Right renal cortex interstitium (tissue), 3 donors: Measurements from ENCODE around the gene RAD51B. TPM values are rescaled to one million over a fixed set of nuclear protein-coding genes. Genes with fewer than 3 reads are reported as not detected.

Experiments used
- DNase-seq, 3 donors: peaks; one replicate each; pipeline ENCODE4 v3.0.0-alpha.2; 2013; ENCODE audit warnings: low read depth in 3 of 3, low spot score in 2 of 3
- polyA plus RNA-seq, 3 donors: library from polyadenylated mRNA; unstranded; fragments of 120-200 nt; gene quantifications; one replicate each; pipeline ENCODE4 v1.2.1, GENCODE V29; 2013; ENCODE audit not compliant: insufficient read length in 3 of 3

Gene RAD51B
- polyA plus RNA-seq, 3 donors: 11.3 to 11.9 (median 11.6) TPM

DNA sequence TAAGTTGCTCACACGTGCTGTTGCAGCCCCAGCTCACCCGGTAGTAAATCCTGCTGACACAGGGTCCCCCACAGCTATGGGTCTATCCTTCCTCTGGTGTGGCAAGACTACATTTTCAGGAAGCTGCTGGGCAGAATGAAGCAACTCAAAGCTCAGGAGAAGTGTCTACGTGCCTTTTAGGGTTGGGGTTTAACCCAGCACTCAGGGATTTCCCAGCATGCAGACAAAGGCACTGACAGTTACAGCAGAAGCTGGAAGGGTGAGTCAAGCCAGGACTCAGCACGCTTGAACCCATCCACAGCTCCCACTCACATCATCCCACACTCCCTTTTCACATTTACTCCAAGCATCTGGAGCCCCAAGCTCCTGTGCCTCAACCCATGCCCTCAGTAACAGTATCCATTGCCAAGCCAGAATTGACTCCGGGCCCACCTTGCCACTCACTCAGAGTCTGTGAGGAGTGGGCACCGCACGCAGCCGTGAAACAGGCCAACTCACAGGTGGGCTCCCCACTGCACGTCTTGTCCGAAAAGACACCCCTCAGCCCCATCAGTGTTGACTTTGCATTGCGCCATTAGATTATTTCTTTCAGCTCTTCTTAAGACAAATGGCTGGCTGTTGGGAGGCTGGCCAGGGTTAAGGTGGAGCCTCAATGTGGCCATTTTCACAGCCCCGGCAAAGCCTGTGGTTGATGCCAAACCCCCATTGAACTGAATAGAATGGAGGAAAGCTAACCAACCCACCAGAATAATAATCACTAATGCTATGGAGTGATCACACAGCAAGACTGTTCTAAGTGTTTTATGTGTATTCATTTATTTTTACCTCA lies 913.7 kb downstream of the RAD51B start:
- no peak for DNase-seq

GRCh38 chr14:68734231-68734732 lies 914.7 kb downstream of the RAD51B start:
- DNase-seq: no peak

GRCh38 chr14:68735856-68736255 lies 916.3 kb downstream of the RAD51B start:
- DNase-seq: no peak

DNA sequence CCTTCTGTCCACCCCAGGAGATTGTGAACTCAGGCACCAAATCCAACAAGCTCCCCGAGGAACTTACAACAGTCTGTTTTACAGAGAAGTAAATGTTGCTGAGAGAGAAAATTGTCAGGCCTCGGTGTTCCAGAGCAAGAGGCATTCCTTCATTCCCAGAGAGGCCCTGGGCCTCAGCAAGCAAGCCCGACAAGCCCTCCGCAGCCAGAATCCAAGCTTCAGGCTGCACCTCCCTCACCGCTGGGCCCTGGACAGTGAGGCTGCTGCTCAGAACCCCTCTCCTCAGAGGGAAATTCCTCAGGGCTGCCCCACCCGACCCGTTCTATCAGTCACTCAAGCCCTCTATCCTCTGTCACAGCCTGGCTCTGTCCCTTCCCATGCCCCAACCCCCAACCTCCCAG lies 916.9 kb downstream of the RAD51B start:
- DNase-seq: no peak

DNA sequence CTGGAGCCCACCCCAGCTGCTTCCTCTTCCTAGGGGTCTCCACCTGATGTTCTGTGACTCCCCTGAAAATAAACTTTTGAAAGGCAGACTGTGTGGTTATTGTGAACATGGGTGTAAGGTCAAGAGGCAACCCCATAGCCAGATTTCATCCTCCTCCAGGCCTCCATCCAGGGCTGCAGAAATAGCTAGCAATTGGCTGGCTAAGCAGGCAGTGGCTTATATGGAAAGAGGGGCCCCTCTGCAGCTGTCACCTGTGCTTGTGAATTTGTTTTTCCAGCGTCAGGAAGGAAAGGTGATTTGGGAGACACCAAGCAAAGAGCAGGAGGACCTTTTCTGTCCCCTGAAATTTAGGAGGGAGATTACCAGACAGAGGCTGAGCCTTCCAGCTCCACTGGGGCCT lies 917.5 kb downstream of the RAD51B start:
- DNase-seq: no peak

DNA sequence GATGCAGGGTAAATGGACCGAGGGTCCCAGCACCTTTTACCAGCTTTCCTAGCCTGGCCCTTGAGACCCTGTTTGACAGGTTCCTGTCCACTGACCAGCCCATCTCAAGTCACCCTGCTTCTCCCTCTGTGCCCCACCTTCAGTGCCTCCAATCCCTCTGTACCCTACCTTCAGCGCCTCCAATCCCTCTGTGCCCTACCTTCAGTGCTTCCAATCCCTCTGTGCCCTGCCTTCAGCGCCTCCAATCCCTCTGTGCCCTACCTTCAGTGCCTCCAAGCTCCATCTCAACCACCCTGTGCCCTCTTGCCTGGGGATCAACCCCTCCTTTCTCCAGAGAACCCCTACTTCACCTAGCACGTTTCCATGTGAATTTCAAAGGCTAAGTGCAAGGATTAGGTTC lies 919.0 kb downstream of the RAD51B start:
- DNase-seq: no peak

DNA sequence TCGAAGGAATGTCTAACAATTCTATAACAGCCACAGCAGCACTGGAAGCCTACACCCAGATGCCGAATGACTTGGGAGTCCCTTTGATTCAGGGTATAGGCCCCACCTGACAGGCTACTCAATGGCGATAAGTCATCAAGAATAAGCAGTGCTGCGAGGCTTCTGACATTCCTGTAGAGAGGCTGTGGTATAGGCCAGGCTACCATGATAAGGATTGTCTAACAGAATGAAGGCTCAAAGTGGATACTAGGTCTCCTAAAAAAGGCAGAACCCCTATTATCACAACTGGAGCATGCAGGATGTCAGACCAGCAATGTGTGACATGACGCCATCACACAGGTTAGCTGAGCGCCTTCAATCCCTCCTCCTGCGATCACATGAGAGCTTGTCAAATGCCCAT lies 920.1 kb downstream of the RAD51B start:
- DNase-seq: no peak

DNA sequence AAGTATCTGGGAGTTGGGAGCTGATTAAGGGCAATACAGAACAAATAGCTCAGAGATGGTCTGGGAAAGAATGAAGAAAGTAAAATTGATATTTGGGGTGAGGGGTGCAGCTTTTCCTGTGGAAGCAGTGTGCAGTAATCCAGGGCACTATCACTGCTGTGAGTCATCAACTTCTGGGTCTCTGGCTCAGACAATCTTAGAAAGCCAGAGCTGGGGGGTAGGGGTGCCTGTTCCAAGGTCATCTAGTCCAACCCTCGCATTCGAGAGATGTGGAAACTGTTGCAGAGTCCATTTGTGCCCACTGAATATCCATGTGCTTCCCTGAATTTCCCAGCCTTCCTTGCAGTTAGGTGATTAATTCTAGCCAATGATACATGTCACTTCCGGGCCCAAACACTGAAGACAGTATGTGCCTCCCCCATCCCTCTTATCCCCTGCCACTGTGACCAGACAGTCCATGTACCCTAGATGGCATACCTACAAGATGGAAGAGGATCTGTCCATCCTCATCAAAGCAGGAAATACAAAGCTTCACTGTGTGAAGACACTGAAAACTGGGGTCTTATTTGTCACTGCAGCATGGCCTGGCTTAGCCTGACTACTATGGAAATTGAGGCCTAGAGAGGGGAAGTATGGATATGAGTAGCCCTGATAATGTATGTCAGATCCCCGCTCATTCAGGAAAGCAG lies 921.4 kb downstream of the RAD51B start:
- DNase-seq: no peak

- DNase-seq: no peak
These were observed 921.9 kb downstream of the RAD51B start for GRCh38 chr14:68741477-68741791.

GRCh38 chr14:68741839-68742470 lies 922.4 kb downstream of the RAD51B start:
- no peak for DNase-seq

- no peak for DNase-seq
These were observed 925.0 kb downstream of the RAD51B start for GRCh38 chr14:68744613-68745012.

DNA sequence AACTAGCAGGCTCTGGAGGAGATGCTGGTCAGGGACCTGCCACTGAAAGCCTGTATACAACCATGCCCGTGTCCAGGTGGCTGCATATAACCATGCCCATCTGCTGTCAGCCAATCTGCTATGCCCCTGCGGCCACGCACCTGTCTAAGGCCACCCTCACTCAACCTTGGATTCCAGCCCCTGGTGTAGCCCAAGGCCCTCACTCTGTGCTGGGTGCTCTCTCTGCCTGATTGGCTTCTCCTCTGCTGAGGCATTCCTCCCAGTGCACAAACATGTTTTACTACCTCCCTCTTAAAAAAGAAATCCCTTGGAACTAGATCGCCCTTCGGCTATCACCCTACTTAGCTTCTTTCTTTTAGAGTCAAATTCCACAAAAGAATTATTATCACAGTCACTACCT lies 927.8 kb downstream of the RAD51B start:
- no peak for DNase-seq

GRCh38 chr14:68748260-68748659 lies 928.7 kb downstream of the RAD51B start:
- DNase-seq: no peak

- no peak for DNase-seq
These were observed 929.1 kb downstream of the RAD51B start for GRCh38 chr14:68748691-68749090.

DNA sequence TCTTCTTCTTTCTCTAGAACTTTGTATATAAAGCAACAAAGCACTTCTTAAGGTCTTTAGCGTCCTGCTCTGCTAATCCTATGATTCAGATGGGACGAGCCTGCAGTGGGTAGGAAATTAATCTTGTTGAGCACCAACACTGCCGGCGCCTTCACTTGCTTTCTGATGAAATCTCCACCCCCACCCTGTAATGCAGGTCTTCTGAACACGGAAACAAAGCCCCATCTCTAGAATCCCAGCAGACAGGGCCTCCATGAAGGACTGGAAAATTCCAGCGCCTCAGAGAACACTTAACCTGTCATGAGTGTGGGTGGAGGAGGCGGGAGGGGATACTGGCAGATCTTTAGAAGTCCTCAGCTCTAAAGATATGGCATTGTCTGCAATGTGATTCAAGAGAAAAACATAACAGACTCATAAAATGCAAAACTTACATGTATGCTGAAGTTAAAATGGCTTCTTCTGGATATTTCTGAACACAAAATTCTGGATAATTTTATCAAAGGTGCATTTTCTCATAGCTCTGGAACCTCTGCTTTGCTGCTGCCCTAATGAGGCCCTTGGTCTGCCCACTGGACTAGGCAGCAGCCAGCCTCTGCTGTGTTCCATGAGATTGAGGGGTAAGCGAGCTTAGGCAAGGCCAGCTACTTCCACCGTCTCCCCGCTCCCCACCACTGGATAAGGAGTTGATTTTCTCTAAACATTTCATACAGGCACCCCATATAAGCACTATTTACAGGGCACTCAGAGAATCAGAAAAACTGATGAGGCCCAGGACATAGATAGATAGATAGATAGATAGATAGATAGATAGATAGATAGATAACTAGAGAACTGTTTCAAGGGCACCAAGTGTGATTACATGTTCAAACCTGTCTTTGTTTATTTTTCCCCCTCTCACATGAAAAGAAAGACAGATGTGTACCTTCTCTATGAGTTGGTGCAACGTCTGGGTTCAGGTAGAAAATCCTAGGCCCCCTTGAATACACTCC lies 930.2 kb downstream of the RAD51B start:
- DNase-seq: no peak

DNA sequence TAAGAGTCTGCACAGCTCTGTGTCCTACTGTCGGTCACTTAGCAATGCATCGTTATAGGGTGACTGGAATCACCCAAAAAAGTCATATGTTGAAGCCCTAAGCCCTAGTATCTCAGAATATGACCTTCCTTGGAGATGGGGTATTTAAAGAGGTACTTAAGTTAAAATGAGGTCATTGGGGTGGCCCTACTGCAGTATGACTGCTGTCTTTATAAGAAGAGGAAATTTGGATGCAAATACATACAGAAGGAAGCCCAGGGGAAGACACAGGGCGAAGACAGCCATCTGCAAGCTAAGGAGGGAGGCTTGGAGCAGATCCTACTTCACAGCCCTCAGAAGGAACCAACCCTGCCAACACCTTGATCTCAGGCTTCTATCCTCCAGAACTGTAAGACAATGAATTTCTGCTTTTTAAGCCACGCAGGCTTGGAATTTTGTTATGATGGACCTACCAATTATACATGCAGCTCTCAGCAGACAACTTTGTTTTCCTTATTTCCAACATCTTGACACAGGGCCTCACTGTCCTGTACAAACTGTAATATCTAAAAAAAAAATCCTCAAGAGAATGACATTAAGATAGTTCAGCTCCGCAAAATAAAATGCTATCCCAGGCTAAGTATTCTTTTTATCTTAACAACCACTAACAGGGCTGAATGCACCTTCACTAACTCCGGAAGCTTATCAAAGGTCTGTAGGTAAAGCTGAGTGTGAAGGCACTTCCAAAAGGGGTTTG lies 932.9 kb downstream of the RAD51B start:
- no peak for DNase-seq

- no peak for DNase-seq
These were observed 934.1 kb downstream of the RAD51B start for GRCh38 chr14:68753690-68754089.

GRCh38 chr14:68755016-68755353 lies 935.4 kb downstream of the RAD51B start:
- no peak for DNase-seq

DNA sequence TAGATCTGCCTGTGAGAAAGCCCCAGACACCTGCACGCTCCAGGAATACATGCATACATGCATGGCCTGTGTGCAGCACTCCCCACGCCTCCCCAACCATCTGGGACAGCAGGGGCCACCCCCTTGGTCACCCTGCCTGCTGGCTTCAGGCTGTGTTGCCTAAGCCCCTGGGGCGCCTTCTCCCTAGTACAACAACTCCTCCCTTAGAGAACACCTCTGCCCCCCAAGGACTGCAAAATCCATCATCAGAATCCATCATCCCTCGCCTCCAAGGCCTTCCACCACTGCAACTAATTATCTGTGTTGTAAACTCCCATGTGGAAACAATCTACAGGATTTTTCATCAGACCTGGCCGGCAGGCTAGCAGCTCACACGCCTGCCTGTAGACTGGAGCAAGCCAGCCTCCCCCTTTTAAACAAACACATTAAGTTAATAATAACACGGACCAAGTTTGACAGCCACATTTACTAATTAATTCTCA lies 936.5 kb downstream of the RAD51B start:
- DNase-seq: no peak

- DNase-seq: no peak
These were observed 937.2 kb downstream of the RAD51B start for GRCh38 chr14:68756734-68757133.
